Transverse colon (tissue), 4 donors: Measurements from ENCODE around the gene FOXA2.

Experiments used
- EP300 ChIP-seq: sonication (generic); formaldehyde crosslinking; IDR thresholded peaks from one replicate; pipeline ENCODE4 v1.6.1; 2017; ENCODE audit warnings: antibody characterized with exemption, low read depth
- POLR2A ChIP-seq: fragments of 450-650 bp; IDR thresholded peaks from one replicate; pipeline ENCODE4 v1.6.1; 2016; ENCODE audit warnings: antibody characterized with exemption, mild to moderate bottlenecking, moderate library complexity
- POLR2AphosphoS5 ChIP-seq, 3 donors: sonication (generic); formaldehyde crosslinking; IDR thresholded peaks; one replicate each; pipeline ENCODE4 v1.6.1; 2016; ENCODE audit warnings: antibody characterized with exemption in 3 of 3
- TF ChIP-seq, protein P1 (sequence below), 5 experiments: fragments of 200-600 bp in 3 of 5; fragments of 450-650 bp in 2 of 5; sonication (generic) in 3 of 5; IDR thresholded peaks; 1 replicate in 2 of 5; 2 replicates in 3 of 5; pipeline ENCODE4 v1.5.1; 2016 to 2017; ENCODE audit warnings: antibody characterized with exemption in 5 of 5, inconsistent platforms in 3 of 5, mild to moderate bottlenecking in 2 of 5, moderate library complexity in 1 of 5

DNA sequence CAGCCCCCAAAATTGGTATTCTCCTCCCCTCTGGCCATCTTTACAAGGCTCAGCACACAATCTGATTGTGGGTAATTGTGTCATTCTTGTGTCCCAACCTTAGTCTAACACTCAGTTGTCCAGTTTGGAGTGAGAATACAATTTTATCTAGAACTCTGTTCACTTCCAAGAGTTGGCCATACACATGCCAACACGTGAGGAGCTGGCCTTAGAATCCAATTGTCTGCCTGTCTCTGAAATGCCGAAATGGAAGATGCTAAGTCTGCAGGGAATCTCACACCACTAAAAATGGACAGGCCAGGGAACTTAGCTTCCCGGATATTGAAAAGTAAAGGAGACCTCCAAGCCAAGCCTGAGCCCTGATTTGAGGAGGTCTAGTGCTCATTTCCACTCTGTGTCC, 12.3 kb downstream of the FOXA2 start:
- TF ChIP-seq, protein P1, sequence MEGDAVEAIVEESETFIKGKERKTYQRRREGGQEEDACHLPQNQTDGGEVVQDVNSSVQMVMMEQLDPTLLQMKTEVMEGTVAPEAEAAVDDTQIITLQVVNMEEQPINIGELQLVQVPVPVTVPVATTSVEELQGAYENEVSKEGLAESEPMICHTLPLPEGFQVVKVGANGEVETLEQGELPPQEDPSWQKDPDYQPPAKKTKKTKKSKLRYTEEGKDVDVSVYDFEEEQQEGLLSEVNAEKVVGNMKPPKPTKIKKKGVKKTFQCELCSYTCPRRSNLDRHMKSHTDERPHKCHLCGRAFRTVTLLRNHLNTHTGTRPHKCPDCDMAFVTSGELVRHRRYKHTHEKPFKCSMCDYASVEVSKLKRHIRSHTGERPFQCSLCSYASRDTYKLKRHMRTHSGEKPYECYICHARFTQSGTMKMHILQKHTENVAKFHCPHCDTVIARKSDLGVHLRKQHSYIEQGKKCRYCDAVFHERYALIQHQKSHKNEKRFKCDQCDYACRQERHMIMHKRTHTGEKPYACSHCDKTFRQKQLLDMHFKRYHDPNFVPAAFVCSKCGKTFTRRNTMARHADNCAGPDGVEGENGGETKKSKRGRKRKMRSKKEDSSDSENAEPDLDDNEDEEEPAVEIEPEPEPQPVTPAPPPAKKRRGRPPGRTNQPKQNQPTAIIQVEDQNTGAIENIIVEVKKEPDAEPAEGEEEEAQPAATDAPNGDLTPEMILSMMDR (IDR thresholded peaks at IDR 0.05), result no peak
- TF ChIP-seq EP300 (no peak), POLR2A (no peak), POLR2AphosphoS5 (IDR thresholded peaks at IDR 0.05) (no peak)
